Measurements from ENCODE around the gene TRIM16.

- TF ChIP-seq USF2 (IDR thresholded peaks at IDR 0.05; ENCODE audit: low read depth, low read length) (no peak), USF2 (CRISPR knock-in tag; IDR thresholded peaks at IDR 0.05; ENCODE audit: borderline replicate concordance) (no peak), POLR2A (IDR thresholded peaks at IDR 0.05; ENCODE audit: insufficient read depth in 1 of 2, low read depth in 2 of 2, low read length in 2 of 2) (no peak), AFF4 (CRISPR knock-in tag; IDR thresholded peaks at IDR 0.05) (no peak), ZNF12 (CRISPR knock-in tag; IDR thresholded peaks at IDR 0.05) (no peak), ZNF207 (IDR thresholded peaks at IDR 0.05; ENCODE audit: borderline replicate concordance) (no peak), ZBTB8A (CRISPR knock-in tag; IDR thresholded peaks at IDR 0.05; ENCODE audit: borderline replicate concordance, low read depth) (no peak), ZNF317 (CRISPR knock-in tag; IDR thresholded peaks at IDR 0.05) (no peak), MED1 (CRISPR knock-in tag; IDR thresholded peaks at IDR 0.05) (no peak), TFAP4 (IDR thresholded peaks at IDR 0.05; ENCODE audit: borderline replicate concordance, low read depth) (no peak), ZNF75D (CRISPR knock-in tag; IDR thresholded peaks at IDR 0.05; ENCODE audit: borderline replicate concordance) (no peak), ZMAT5 (CRISPR knock-in tag; IDR thresholded peaks at IDR 0.05; ENCODE audit: borderline replicate concordance, low read depth) (no peak), SUZ12 (IDR thresholded peaks at IDR 0.05; ENCODE audit: low read depth, low read length) (no peak), CC2D1A (CRISPR knock-in tag; IDR thresholded peaks at IDR 0.05) (no peak), ZKSCAN1 (IDR thresholded peaks at IDR 0.05; ENCODE audit: low read length) (no peak)
These were observed 32.5 kb downstream of the TRIM16 start for GRCh38 chr17:15651583-15652110.
